Cortex of kidney (tissue), 1 donor: Measurements from ENCODE around the gene PDE4D.

Source experiments
- DNase-seq: peaks from one replicate; lab custom pipeline; 2025; lab: John Stamatoyannopoulos, UW

The PDE4D gene

DNA sequence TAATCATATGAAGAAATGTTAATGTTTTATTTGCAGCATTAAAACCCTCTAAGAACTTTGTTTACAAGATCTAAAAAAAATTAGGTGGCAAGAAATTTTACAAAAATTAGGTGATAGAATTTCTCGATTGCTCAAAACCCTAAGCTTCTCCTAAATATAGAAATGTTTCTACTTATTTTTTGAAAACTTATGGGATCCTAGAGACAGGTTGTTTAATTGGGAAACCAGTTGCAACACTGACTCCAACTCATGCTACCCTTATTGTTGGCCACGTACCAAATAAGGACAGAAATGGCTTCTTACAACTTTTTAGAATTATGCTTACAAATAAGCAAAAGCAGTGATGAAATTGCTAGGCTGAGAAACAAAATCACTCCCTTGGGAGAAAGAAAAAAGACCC is 531.1 kb downstream of the PDE4D start:
- no peak for DNase-seq

DNA sequence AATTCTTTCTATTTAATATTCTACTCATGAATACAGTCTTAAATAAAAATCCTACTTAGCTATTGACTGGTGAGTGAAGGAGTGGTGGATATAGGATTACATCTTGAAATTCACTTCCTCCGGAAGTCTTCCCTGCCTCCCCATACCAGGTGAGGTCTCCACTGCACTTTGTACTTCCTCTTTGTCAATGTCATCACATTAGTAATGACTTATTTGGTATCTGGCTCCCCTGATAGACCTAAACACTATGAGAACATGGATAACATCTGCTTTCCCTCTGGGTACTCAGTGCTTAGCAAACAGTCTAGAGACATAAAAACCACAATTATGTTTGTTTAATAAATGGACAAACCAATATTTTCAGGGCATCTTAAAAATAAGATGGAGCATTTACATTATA is 532.1 kb downstream of the PDE4D start:
- no peak for DNase-seq

DNA sequence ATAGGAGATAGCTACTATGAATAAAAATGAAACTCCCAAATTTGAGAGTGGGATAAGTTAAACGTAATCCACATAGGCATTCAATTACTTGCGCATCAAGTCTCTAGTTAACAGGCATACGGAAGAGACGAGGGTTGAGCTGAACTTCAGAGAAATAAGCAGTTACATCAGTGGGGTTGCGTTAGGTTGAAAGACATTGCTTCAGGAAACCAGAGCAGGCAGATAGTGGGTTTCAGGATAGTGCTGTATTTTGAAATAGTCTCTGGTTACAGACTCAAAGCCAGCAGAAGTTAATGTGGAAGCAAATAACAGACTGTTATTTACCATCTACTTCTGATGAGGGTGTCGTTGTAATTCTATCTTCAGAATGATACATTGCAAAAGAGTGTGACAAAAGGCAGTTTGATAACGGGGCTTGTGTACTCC is 533.4 kb downstream of the PDE4D start:
- DNase-seq, result no peak

GRCh38 chr5:59358005-59358861 is 535.3 kb downstream of the PDE4D start:
- no peak for DNase-seq

DNA sequence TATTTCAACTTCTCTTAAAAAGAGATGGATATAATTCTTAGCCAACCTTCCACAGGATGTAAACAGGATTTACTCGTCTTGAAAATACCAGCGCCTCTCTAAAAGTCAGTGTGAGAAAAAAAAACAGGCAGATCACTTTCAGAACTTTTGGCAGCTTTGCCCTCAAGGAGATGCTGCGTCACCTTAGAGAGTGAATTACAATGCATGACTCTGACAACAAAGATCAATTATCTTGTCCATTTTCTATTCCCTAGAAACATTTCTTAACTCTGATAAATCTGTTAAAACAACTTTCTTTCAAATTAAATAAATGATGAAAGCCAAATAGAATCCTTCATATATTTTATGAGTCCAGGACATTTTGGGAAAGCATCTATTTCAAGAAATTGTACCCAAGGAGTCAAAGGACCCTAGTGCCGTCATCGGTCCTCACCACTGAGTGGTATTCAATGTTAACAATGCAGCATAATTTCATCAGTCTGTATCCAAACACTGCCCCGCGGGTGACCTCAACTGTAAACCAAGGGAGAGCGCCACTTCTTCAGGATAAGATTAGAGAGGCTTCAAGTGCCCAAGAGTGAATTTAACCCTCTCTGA is 536.0 kb downstream of the PDE4D start:
- DNase-seq, result no peak

- DNase-seq, result no peak
Observed at GRCh38 chr5:59356813-59357380, 536.6 kb downstream of the PDE4D start.

DNA sequence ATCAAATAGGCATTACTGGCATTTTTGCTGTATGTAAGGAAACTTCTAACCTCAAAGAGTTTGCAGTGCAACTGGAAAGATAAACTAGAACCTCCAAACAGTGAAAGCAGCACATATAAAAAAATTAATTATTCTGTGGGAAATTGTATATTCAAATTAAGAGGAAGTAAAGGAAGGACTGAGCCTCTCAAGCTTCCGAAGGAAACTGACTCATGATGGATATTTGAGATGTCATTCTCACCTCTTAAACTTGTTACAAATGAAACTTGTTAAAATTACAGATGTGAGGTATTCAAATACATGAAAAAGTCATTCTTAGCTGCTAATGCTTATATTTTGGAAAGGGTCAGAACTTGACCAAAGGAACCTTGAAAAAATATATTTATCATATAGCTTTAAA is 538.7 kb downstream of the PDE4D start:
- DNase-seq, result no peak

- no peak for DNase-seq
Observed at GRCh38 chr5:59354274-59354673, 539.3 kb downstream of the PDE4D start.

DNA sequence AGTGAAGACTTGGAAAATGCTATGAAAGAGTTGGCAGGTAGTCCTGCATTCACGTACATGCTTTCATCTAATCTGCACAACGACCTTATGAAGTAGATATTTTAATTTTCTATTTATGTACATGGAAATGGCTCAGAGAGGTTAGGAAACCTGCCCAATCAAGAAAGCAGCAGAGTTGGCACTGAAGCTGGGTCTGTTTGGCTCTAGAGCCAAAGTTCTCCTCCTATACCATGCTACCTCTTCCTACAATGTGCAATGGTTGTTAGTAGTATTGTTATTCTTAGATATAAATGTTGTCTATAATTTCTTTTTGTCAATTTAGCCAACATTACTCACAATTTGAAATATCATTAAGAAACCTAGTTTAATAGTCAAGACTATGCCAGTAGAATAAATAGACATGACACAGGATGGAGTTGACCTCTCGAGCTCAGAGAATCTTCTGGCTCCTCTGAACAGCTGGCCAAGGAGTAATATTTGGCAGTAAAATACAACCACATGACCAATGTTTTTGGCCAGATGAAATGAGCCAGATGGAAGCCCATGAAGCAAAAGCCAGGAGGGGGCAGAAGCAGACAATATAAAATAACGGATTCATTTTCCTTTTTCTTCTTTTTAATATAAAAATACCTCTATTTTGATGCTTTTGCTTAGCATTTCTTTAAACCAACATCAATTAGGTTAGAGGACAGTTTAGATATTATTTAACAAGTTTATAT is 542.3 kb downstream of the PDE4D start:
- no peak for DNase-seq

DNA sequence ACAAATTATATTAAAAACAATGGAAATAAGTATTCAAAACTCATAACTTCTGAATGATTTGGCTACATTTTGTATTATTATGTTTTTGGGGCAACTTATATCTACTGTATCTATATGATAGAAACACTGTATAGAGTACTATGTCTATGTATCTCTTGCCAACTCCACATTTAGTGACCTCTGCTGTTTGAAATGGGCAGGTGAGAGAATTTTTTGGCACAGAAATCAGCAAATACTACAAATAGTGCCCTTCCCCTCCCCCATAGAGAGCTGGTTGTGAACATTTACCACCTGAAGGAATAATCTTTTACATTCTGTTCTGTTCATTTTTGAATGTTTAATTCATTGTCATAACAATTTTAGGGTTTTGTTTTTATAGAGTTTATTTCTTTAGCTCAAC is 545.3 kb downstream of the PDE4D start:
- DNase-seq, result no peak

DNA sequence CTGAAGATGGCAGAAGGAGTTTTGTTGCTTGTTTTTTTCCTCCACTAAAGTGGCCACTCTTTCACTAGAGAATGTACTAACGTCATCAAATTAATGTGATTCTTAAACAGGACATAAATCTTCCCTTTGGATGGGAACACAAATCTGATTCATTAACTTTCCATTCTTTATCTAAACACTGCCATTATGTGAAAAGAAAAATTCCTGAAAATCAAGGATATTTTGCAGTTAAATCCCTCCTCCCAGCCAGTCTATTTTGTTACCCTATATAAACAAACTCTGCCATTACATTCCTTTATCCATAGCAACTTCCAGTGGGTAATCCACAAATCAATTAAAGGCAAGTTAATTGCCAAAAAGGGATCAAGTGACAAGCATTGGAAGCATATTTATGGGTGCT is 546.5 kb downstream of the PDE4D start:
- DNase-seq, result no peak

GRCh38 chr5:59346514-59346913 is 547.0 kb downstream of the PDE4D start:
- DNase-seq, result no peak

DNA sequence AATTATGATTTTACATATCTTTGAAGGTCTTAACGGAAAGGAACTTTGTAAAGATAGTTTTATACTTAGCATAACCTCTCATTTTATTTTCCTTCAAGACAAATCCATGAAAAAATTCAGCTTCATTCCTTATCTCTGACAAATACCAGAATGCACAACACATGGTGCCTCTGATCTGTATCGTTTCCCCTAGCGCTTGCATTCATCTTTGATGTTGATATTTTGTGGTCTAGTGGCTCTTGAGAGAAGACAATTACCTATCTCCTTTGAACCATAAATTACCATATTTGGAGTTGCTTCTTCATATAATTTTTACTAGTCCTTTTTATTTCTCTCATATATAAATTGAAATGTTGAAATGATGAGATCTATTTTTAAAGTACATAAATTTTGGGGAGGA is 551.3 kb downstream of the PDE4D start:
- DNase-seq, result no peak

- DNase-seq, result no peak
Observed at GRCh38 chr5:59341760-59342159, 551.8 kb downstream of the PDE4D start.

DNA sequence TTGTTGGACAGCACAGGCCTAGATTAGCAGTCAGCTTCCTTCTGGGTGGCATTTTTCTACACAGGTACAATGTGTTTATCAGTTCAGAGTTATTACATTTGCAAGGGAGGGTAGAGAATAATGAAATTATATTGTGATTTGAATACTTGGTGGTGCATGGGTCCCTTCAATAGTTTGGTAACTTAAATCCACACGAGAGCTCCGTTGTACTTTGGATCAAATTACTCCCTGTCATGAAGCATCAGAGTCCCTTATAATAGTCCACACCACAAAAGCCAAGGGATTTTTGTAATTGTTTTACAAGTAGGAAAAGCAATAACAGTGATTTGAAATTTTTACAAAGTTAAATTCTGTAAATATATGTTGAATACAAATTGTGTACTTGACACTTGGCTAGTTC is 552.4 kb downstream of the PDE4D start:
- no peak for DNase-seq

DNA sequence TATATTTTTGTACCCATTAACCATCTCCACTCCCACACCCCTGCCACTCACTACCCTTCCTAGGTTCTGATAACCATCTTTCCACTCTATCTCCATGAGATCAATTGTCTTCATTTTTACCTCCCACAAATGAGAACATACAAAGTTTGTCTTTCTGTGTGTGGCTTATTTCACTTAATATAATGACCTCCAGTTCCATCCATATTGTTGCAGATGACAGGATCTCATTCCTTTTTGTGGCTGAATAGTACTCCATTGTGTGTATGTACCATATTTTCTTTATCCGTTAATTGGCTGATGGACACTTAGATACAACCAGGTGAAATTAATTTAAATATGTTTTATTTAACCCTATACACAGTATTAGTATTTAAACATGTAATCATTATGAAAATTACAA is 552.9 kb downstream of the PDE4D start:
- no peak for DNase-seq

GRCh38 chr5:59337240-59337639 is 556.3 kb downstream of the PDE4D start:
- DNase-seq, result no peak

DNA sequence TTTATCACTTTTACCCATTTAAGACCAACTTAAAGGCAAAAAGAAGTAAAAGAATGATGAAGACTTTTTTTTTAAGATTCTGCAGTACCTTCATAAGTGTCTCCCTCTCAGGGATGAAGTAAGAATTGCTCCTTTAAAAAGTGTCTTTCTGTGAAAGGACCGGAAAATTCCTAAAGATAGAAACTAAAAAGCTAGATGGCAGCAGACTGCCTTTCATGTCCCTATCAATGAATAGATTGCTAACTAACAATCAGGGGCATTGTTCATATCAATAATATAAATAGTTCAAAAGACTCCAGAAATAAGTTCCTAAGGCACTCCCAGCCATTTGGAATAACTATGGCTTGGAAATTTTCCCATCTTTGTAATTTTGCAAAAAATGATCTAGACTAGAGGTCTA is 558.0 kb downstream of the PDE4D start:
- no peak for DNase-seq

GRCh38 chr5:59333416-59333815 is 560.1 kb downstream of the PDE4D start:
- no peak for DNase-seq

DNA sequence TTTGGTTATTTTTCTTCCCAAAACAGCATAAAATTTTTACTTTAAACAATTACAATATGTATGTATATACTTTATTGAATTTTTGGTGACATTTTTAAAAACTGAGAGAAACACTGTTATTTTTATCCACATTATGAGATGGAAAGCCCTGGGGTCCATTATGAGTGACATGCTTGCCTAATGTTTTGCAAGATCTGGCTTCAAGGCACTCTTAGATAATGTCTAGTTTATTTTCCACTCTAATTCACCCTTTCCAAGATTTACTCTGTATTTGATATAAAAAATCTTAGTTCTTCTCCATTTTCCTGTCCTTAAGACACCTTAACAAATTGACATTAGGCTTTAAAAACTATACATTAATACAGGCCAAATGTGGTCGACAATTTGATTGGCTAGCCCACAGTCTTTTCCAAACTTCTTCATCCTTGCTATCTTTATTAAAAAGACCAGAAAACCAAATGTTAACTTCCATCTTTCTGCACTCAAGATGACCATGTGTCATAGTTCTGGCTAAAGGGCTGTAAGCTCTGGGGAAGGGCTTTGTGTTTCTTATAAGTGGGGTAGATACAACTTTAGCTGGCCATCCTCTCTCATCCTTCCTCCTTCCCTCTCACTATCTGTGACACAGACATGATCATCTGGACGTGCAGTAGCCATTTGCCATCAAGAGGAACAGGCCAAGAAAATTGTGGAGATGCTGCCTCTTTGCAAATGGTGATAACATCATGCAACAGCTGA is 561.1 kb downstream of the PDE4D start:
- no peak for DNase-seq

DNA sequence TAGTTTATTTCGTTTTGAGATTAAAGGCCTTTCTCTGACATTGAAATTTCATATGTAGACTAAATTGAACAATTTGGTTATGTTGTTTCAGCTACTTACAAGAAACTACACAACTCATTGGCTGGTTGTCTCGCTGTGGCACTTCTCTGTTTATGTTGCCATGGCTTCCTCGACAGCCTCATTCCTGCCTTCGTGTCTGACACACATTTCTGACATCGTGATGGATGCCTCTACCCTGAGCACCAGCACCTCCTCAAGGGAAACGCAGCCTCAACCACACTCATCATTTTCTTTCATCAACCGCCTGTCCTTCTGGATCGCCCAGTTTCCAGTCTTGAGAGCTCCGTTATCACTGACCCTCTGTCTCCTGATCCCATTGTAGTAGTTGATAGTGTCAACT is 562.8 kb downstream of the PDE4D start:
- no peak for DNase-seq

DNA sequence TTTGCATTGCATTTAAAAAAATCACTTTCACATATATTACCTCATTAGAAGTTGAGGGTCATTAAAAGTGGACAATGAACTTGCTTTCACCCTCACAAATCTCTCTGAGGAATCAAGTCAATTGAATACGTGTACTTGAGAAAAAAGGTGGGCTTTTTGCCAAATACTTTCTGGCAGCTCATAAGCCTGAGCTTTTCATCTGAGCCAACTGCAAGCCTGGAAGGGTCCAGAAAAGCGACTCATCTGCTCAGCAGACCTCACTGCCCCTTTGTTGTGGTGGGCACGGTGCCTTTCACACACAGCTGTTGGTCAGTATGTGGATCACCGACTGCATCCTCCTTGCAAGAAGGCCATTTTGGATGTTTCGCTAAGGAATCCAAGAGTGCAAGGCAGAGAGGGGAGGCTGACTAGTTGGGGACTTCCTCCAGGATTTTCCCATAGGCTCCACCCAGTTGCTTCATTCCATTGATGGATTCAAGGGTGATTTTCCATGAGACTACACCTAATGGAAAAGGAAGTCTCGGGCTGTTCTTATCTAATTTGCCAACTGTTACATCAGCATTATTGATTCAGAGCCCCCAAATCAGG is 564.7 kb downstream of the PDE4D start:
- DNase-seq, result no peak
